Neural cell (in vitro differentiated cells): ENCODE results near the gene CNGA3. TPM values are rescaled to one million over a fixed set of nuclear protein-coding genes. Genes with fewer than 3 reads are reported as not detected.

Source experiments
- H2AFZ ChIP-seq: fragments of 200-600, 300-800 bp; sonication (generic), shearing (Covaris generic); 2 replicates; pipeline ENCODE4 v1.6.0; 2014; ENCODE audit warnings: low read depth, mild to moderate bottlenecking, antibody characterized with exemption, low read length, moderate library complexity
- H3F3A ChIP-seq: fragments of 200-600 bp; shearing (Covaris generic); 2 replicates; pipeline ENCODE4 v1.6.1; 2016; ENCODE audit warnings: mild to moderate bottlenecking, moderate library complexity, mixed read lengths, antibody characterized with exemption, low read length; ENCODE audit not compliant: insufficient read depth, poor library complexity, severe bottlenecking
- H3K27ac ChIP-seq: fragments of 200-600, 300-800 bp; sonication (generic), shearing (Covaris generic); 2 replicates; pipeline ENCODE4 v1.5.1; 2014; ENCODE audit warnings: mild to moderate bottlenecking, low read length, moderate library complexity
- H3K27me3 ChIP-seq: fragments of 300-800, 200-600 bp; sonication (generic), shearing (Covaris generic); 2 replicates; pipeline ENCODE4 v1.6.0; 2014; ENCODE audit warnings: mild to moderate bottlenecking, low read depth, low read length, moderate library complexity; ENCODE audit not compliant: insufficient read depth
- H3K36me3 ChIP-seq: fragments of 300-800, 200-600 bp; sonication (generic), shearing (Covaris generic); 2 replicates; pipeline ENCODE4 v1.5.1; 2014; ENCODE audit warnings: mild to moderate bottlenecking, antibody characterized with exemption, low read length, moderate library complexity; ENCODE audit not compliant: insufficient read depth
- H3K4me2 ChIP-seq: fragments of 300-800, 200-600 bp; sonication (generic), shearing (Covaris generic); 2 replicates; pipeline ENCODE4 v1.6.0; 2014; ENCODE audit warnings: mild to moderate bottlenecking, low read length
- H3K4me3 ChIP-seq: fragments of 300-800, 200-600 bp; sonication (generic), shearing (Covaris generic); 2 replicates; pipeline ENCODE4 v1.5.1; 2014; ENCODE audit warnings: mild to moderate bottlenecking, low read length, moderate library complexity
- H3K79me2 ChIP-seq: fragments of 200-600 bp; shearing (Covaris generic); replicated peaks from 2 replicates; pipeline ENCODE4 v1.6.0; 2014; ENCODE audit warnings: mild to moderate bottlenecking, low read length, moderate library complexity; ENCODE audit not compliant: insufficient read depth
- H3K9ac ChIP-seq: fragments of 300-800, 200-600 bp; sonication (generic), shearing (Covaris generic); 2 replicates; pipeline ENCODE4 v1.6.1; 2016; ENCODE audit warnings: mild to moderate bottlenecking, low read length, mixed read lengths
- H3K9me2 ChIP-seq: fragments of 200-600 bp; shearing (Covaris generic); 2 replicates; pipeline ENCODE4 v1.6.1; 2016; ENCODE audit warnings: mild to moderate bottlenecking, low read length, mixed read lengths; ENCODE audit not compliant: insufficient read depth
- H3K9me3 ChIP-seq: fragments of 200-600, 300-800 bp; sonication (generic), shearing (Covaris generic); 2 replicates; pipeline ENCODE4 v1.6.1; 2016; ENCODE audit warnings: mild to moderate bottlenecking, mixed run types, low read length, moderate library complexity, mixed read lengths
- H4K20me1 ChIP-seq: fragments of 200-600 bp; shearing (Covaris generic); 2 replicates; pipeline ENCODE4 v1.6.1; 2016; ENCODE audit warnings: mild to moderate bottlenecking, mixed run types; ENCODE audit not compliant: insufficient read depth
- EP300 ChIP-seq: fragments of 450-650 bp; conservative IDR thresholded peaks from 2 replicates; pipeline ENCODE4 v1.6.1; 2014; ENCODE audit warnings: antibody characterized with exemption, mild to moderate bottlenecking, moderate library complexity; ENCODE audit not compliant: poor library complexity, severe bottlenecking
- EZH2 ChIP-seq: fragments of 200-600, 300-800 bp; shearing (Covaris generic), sonication (generic); IDR thresholded peaks from 2 replicates; pipeline ENCODE4 v1.6.1; 2014; ENCODE audit warnings: antibody characterized with exemption, low read length, borderline replicate concordance, mild to moderate bottlenecking; ENCODE audit not compliant: insufficient read depth, poor library complexity, severe bottlenecking
- MXI1 ChIP-seq: fragments of 450-650 bp; conservative IDR thresholded peaks from 2 replicates; pipeline ENCODE4 v1.6.1; 2014; ENCODE audit warnings: antibody characterized with exemption, mild to moderate bottlenecking; ENCODE audit not compliant: poor library complexity, severe bottlenecking
- POLR2AphosphoS5 ChIP-seq: IDR thresholded peaks from 2 replicates; pipeline ENCODE4 v1.6.1; 2012
- SMC3 ChIP-seq: fragments of 450-650 bp; conservative IDR thresholded peaks from 2 replicates; pipeline ENCODE4 v1.6.1; 2014; ENCODE audit warnings: antibody characterized with exemption, mild to moderate bottlenecking, moderate library complexity; ENCODE audit not compliant: poor library complexity
- TAF1 ChIP-seq: IDR thresholded peaks from 2 replicates; pipeline ENCODE4 v1.6.1; 2012; ENCODE audit warnings: low read depth
- polyA plus RNA-seq: library from polyadenylated mRNA; depleted of rRNA; stranded (reverse); fragments of >200 nt; gene quantifications from 2 replicates; pipeline ENCODE4 v1.2.3, GENCODE V29; 2014

Gene CNGA3
- polyA plus RNA-seq, 1 donor from 2014 or later = 0.64 TPM

DNA sequence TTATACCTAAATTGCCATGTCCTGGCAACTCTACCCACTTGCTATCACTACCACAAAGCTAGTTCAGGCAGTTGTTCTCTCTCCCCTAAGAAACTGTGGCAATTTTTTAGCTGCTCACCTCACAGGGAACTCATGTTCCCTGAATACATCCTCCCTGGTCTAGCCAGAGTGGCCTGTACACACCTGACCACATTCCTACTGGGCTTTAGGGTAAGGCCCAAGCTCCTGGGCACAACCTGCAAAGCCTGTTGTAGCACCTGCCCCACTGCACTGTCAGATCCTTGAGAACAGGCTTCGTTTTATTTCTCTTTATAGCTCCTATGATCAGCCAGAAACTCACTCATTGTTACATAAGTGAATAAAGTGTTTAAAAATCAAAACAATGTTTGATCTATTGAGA is 21.5 kb downstream of the CNGA3 start:
- H3K9ac ChIP-seq = no peak overlapping the region
- H3K9me2 ChIP-seq = no peaks in the 10 kb centered on the region
- no peaks in the 10 kb centered on the region for H3F3A ChIP-seq
- H3K79me2 ChIP-seq = no peaks in the 10 kb centered on the region
- no peaks in the 10 kb centered on the region for H3K9me3 ChIP-seq
- H3K36me3 ChIP-seq = no peaks in the 10 kb centered on the region
- H4K20me1 ChIP-seq = no peaks in the 10 kb centered on the region
- H3K27ac ChIP-seq = no peak overlapping the region
- H3K4me2 ChIP-seq = no peak overlapping the region
- H3K4me3 ChIP-seq = no peak overlapping the region
- H3K27me3 ChIP-seq = no peaks in the 10 kb centered on the region
- no peak overlapping the region for H2AFZ ChIP-seq
- TF ChIP-seq MXI1 = no peak

DNA sequence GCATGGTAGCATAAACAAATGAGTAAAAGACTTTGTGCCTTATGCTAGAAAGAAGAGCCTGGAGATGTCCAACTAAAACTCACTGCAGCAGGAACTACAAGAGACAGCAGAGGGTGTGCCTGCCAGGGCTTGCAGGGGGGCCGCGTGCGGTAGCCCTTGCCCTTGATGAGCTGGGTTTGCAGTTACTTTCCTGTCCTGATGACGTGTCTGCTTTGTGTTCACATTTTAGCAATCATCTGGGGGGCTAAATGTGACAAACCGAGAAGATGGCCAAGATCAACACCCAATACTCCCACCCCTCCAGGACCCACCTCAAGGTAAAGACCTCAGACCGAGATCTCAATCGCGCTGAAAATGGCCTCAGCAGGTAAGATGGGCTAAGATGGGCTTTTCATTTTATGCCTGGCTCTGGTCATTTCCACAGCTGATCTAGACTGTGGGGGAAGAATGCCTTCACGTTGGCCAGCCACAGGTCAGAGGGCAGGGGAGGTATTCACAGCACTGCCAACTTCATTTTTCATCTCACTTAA is 23.5 kb downstream of the CNGA3 start:
- H3F3A ChIP-seq = no peaks in the 10 kb centered on the region
- H3K27ac ChIP-seq = no peak overlapping the region
- H4K20me1 ChIP-seq = no peaks in the 10 kb centered on the region
- TF ChIP-seq EZH2 = no peak
- no peaks in the 10 kb centered on the region for H3K9me3 ChIP-seq
- no peaks in the 10 kb centered on the region for H3K9me2 ChIP-seq
- no peak overlapping the region for H2AFZ ChIP-seq
- no peaks in the 10 kb centered on the region for H3K36me3 ChIP-seq
- no peaks in the 10 kb centered on the region for H3K79me2 ChIP-seq
- H3K9ac ChIP-seq = no peak overlapping the region
- no peak overlapping the region for H3K4me3 ChIP-seq
- H3K4me2 ChIP-seq = no peak overlapping the region
- H3K27me3 ChIP-seq = no peaks in the 10 kb centered on the region

DNA sequence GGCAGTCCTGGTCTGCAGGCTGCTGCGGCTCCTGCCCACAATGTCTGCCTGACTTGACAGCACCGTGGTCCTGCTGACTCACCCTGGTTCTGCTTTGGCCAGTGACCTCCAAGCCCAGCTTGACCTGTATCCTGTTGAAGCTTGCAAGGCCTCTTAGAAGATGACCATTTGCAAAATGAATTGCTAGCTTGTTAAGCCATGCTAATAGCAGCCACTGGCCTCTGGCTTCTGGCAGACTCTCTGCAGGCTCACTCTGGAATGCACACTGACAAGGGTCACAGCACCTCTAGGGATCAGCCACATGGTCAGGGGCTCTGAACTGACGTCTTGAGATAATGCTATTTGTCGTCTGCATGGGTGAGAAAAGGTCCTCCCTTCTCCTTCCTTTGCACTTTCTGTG is 25.9 kb downstream of the CNGA3 start:
- TF ChIP-seq SMC3 = no peak
- no peak for TF ChIP-seq POLR2AphosphoS5
- no peak for TF ChIP-seq EZH2
- no peak for TF ChIP-seq EP300
- Histone ChIP-seq H3F3A (no peaks in the 10 kb centered on the region), H3K9ac (no peak overlapping the region), H4K20me1 (no peaks in the 10 kb centered on the region), H3K36me3 (no peaks in the 10 kb centered on the region), H3K9me3 (no peaks in the 10 kb centered on the region), H3K27ac (no peak overlapping the region), H3K27me3 (no peaks in the 10 kb centered on the region), H3K4me3 (no peak overlapping the region), H3K9me2 (no peaks in the 10 kb centered on the region), H3K4me2 (no peak overlapping the region), H3K79me2 (no peaks in the 10 kb centered on the region), H2AFZ (no peak overlapping the region)

DNA sequence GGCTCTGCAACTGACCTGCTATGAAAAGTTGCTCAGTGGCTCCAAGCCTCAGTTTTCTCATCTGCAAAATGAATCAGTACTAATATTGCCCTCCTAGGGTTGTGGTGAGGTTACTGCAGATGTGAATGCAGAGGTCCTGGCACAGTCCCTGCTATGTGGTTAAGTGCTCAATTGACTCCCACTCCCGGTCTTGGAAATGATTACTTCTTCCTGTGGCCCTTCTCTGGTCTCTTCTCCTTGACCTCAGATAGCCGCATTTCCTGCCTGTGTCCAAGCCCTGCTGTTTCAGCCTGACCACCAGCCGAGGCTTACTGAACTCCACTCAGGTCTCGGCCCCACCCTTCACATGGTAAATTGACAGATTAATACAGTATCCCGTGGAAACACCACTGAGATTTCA is 26.3 kb downstream of the CNGA3 start:
- H4K20me1 ChIP-seq = no peaks in the 10 kb centered on the region
- no peak overlapping the region for H3K4me2 ChIP-seq
- no peak overlapping the region for H3K9ac ChIP-seq
- H3K9me2 ChIP-seq = no peaks in the 10 kb centered on the region
- no peak overlapping the region for H2AFZ ChIP-seq
- H3K4me3 ChIP-seq = no peak overlapping the region
- H3K79me2 ChIP-seq = no peaks in the 10 kb centered on the region
- H3K9me3 ChIP-seq = no peaks in the 10 kb centered on the region
- H3K36me3 ChIP-seq = no peaks in the 10 kb centered on the region
- no peaks in the 10 kb centered on the region for H3F3A ChIP-seq
- TF ChIP-seq TAF1 (no peak), EZH2 (no peak), EP300 (no peak)
- H3K27ac ChIP-seq = no peak overlapping the region
- no peaks in the 10 kb centered on the region for H3K27me3 ChIP-seq
